ENCODE data around the gene ARRDC3.

The ARRDC3 gene

DNA sequence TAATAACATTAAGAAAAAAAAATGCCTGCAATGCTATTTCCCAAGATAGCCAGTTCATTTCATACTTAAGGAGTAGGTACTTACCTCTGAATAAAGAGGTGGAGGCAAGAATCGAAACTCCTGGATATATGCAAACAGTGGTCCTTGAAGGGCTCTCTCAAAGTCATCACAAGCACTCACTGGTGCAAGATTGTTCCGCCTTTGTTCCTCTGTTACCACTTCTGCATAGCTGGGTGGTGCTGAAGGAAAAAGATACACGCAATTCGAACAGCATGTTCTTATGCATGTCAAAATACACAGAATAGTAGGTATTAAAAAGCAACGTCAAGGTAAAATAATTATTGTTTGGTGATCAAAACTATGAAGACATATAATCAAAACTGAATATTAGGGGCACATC is 9.5 kb downstream of the ARRDC3 start:
- Histone ChIP-seq H3K9me2 (ENCODE audit: low read depth, low read length) (no peaks in the 10 kb centered on the region), H2AFZ (ENCODE audit: low read length) (no peak overlapping the region), H4K20me1 (ENCODE audit: insufficient read depth, low read length) (no peaks in the 10 kb centered on the region), H3K4me1 (ENCODE audit: insufficient read depth, low read length, severe bottlenecking) (peaks cover 9% of the 10 kb centered on the region), H3K27me3 (ENCODE audit: insufficient read depth, low read length) (no peaks in the 10 kb centered on the region), H3K36me3 (ENCODE audit: insufficient read depth, low read length) (peaks cover 100% of the 10 kb centered on the region), H3K9me3 (ENCODE audit: low read length) (no peaks in the 10 kb centered on the region), H3K4me2 (ENCODE audit: low read length) (no peak overlapping the region), H3K4me3 (ENCODE audit: low read depth, low read length, poor library complexity, severe bottlenecking) (no peak overlapping the region), H3K79me2 (ENCODE audit: insufficient read depth, low read length) (peaks cover 23% of the 10 kb centered on the region), H3F3A (ENCODE audit: insufficient read depth, low read length) (no peaks in the 10 kb centered on the region), H3K27ac (ENCODE audit: low read depth, low read length, poor library complexity, severe bottlenecking) (no peak overlapping the region), H3K9ac (ENCODE audit: low read length) (no peak overlapping the region)
- TF ChIP-seq EZH2 (IDR thresholded peaks at IDR 0.05; ENCODE audit: borderline replicate concordance, low read length) (no peak), CTCF (IDR thresholded peaks at IDR 0.05; ENCODE audit: low read length) (no peak)

DNA sequence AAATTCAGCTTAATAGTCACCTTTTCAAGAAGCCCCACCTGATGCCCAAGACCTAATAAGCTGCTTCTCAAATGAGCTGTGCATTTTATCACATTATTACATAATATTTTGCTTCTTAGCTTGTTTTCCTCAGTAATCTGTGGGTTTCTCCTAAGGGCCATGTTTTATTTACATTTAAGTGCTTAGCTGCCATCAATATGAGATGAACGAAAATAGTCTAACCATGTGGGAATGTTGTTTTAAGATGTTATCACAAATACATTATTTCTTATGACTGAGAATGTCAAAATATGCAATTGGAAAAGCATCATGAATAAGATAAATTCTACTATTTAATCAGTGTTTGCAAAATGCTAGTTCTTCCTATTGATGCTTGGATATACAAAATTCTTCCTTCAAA is 10.1 kb downstream of the ARRDC3 start:
- no peak for TF ChIP-seq CTCF (IDR thresholded peaks at IDR 0.05; ENCODE audit: low read length)
- TF ChIP-seq EZH2 (IDR thresholded peaks at IDR 0.05; ENCODE audit: borderline replicate concordance, low read length): no peak
- H3K27me3 ChIP-seq (ENCODE audit: insufficient read depth, low read length): no peaks in the 10 kb centered on the region
- peaks cover 17% of the 10 kb centered on the region for H3K79me2 ChIP-seq (ENCODE audit: insufficient read depth, low read length)
- no peak overlapping the region for H3K9ac ChIP-seq (ENCODE audit: low read length)
- H3K9me3 ChIP-seq (ENCODE audit: low read length): no peaks in the 10 kb centered on the region
- H3F3A ChIP-seq (ENCODE audit: insufficient read depth, low read length): no peaks in the 10 kb centered on the region
- H3K9me2 ChIP-seq (ENCODE audit: low read depth, low read length): no peaks in the 10 kb centered on the region
- peaks cover 100% of the 10 kb centered on the region for H3K36me3 ChIP-seq (ENCODE audit: insufficient read depth, low read length)
- H3K4me1 ChIP-seq (ENCODE audit: insufficient read depth, low read length, severe bottlenecking): peaks cover 3% of the 10 kb centered on the region
- no peak overlapping the region for H2AFZ ChIP-seq (ENCODE audit: low read length)
- H4K20me1 ChIP-seq (ENCODE audit: insufficient read depth, low read length): no peaks in the 10 kb centered on the region
- no peak overlapping the region for H3K27ac ChIP-seq (ENCODE audit: low read depth, low read length, poor library complexity, severe bottlenecking)
- no peak overlapping the region for H3K4me3 ChIP-seq (ENCODE audit: low read depth, low read length, poor library complexity, severe bottlenecking)
- no peak overlapping the region for H3K4me2 ChIP-seq (ENCODE audit: low read length)

GRCh38 chr5:91369480-91369879 is 13.6 kb downstream of the ARRDC3 start:
- no peaks in the 10 kb centered on the region for H4K20me1 ChIP-seq (ENCODE audit: insufficient read depth, low read length)
- no peaks in the 10 kb centered on the region for H3K9me3 ChIP-seq (ENCODE audit: low read length)
- no peak overlapping the region for H3K27ac ChIP-seq (ENCODE audit: low read depth, low read length, poor library complexity, severe bottlenecking)
- H2AFZ ChIP-seq (ENCODE audit: low read length): no peak overlapping the region
- no peak overlapping the region for H3K9ac ChIP-seq (ENCODE audit: low read length)
- H3K79me2 ChIP-seq (ENCODE audit: insufficient read depth, low read length): no peaks in the 10 kb centered on the region; the same call in 1 of the 2 replicates
- no peaks in the 10 kb centered on the region for H3F3A ChIP-seq (ENCODE audit: insufficient read depth, low read length)
- H3K9me2 ChIP-seq (ENCODE audit: low read depth, low read length): no peaks in the 10 kb centered on the region
- peaks cover 67% of the 10 kb centered on the region for H3K36me3 ChIP-seq (ENCODE audit: insufficient read depth, low read length)
- no peak overlapping the region for H3K4me2 ChIP-seq (ENCODE audit: low read length)
- H3K27me3 ChIP-seq (ENCODE audit: insufficient read depth, low read length): no peaks in the 10 kb centered on the region
- no peaks in the 10 kb centered on the region for H3K4me1 ChIP-seq (ENCODE audit: insufficient read depth, low read length, severe bottlenecking)
- no peak for TF ChIP-seq EZH2 (IDR thresholded peaks at IDR 0.05; ENCODE audit: borderline replicate concordance, low read length)
- no peak for TF ChIP-seq CTCF (IDR thresholded peaks at IDR 0.05; ENCODE audit: low read length)
- no peak overlapping the region for H3K4me3 ChIP-seq (ENCODE audit: low read depth, low read length, poor library complexity, severe bottlenecking)
